ENCODE results near the gene PDE9A.
A peak's percentile ranks its signal among the peaks of the same experiment; 100 is the strongest.

Gene PDE9A

GRCh38 chr21:42735061-42735460 lies 81.6 kb downstream of the PDE9A start:
- Mint-ChIP-seq H3K27me3 (ENCODE audit: low read depth, poor library complexity) (no peaks in the 10 kb centered on the region), H3K4me3 (no peak overlapping the region), H3K4me1 (peaks cover 19% of the 10 kb centered on the region), H3K27ac (no peak overlapping the region), H3K9me3 (peaks cover 5% of the 10 kb centered on the region), H3K36me3 (ENCODE audit: low read depth) (peaks cover 74% of the 10 kb centered on the region)
- DNase-seq, result no peak
- no peak for TF ChIP-seq CTCF (IDR thresholded peaks at IDR 0.05)

GRCh38 chr21:42735944-42736343 lies 82.5 kb downstream of the PDE9A start:
- no peak for TF ChIP-seq CTCF (IDR thresholded peaks at IDR 0.05)
- H3K9me3 Mint-ChIP-seq, result peaks cover 4% of the 10 kb centered on the region
- H3K36me3 Mint-ChIP-seq (ENCODE audit: low read depth), result peaks cover 68% of the 10 kb centered on the region
- H3K27me3 Mint-ChIP-seq (ENCODE audit: low read depth, poor library complexity), result no peaks in the 10 kb centered on the region
- DNase-seq, result no peak
- no peak overlapping the region for H3K27ac Mint-ChIP-seq
- H3K4me1 Mint-ChIP-seq, result peaks cover 23% of the 10 kb centered on the region
- no peak overlapping the region for H3K4me3 Mint-ChIP-seq

- DNase-seq, result no peak
- TF ChIP-seq CTCF (IDR thresholded peaks at IDR 0.05), result no peak
- Mint-ChIP-seq H3K27me3 (ENCODE audit: low read depth, poor library complexity) (no peaks in the 10 kb centered on the region), H3K27ac (no peak overlapping the region), H3K4me3 (no peak overlapping the region), H3K9me3 (peaks cover 4% of the 10 kb centered on the region), H3K4me1 (peaks cover 30% of the 10 kb centered on the region), H3K36me3 (ENCODE audit: low read depth) (peaks cover 60% of the 10 kb centered on the region)
Measured at GRCh38 chr21:42736646-42737350, 83.4 kb downstream of the PDE9A start.

- H3K4me3 Mint-ChIP-seq, result no peak overlapping the region
- H3K9me3 Mint-ChIP-seq, result peaks cover 4% of the 10 kb centered on the region
- TF ChIP-seq CTCF (IDR thresholded peaks at IDR 0.05), result no peak
- H3K27me3 Mint-ChIP-seq (ENCODE audit: low read depth, poor library complexity), result no peaks in the 10 kb centered on the region
- H3K4me1 Mint-ChIP-seq, result peaks cover 40% of the 10 kb centered on the region
- H3K36me3 Mint-ChIP-seq (ENCODE audit: low read depth), result peaks cover 48% of the 10 kb centered on the region
- peak overlapping the region; percentile 98 for H3K27ac Mint-ChIP-seq
- DNase-seq, result no peak
Measured at GRCh38 chr21:42737951-42738590, 84.7 kb downstream of the PDE9A start.

- H3K4me1 Mint-ChIP-seq, result peaks cover 41% of the 10 kb centered on the region
Measured at GRCh38 chr21:42739061-42739931, 85.9 kb downstream of the PDE9A start.

More at GRCh38 chr21:42739061-42739931, 85.9 kb downstream of the PDE9A start:
- no peaks in the 10 kb centered on the region for H3K27me3 Mint-ChIP-seq (ENCODE audit: low read depth, poor library complexity)
- DNase-seq, result no peak
- H3K36me3 Mint-ChIP-seq (ENCODE audit: low read depth), result peaks cover 41% of the 10 kb centered on the region
- no peak for TF ChIP-seq CTCF (IDR thresholded peaks at IDR 0.05)
- no peaks in the 10 kb centered on the region for H3K9me3 Mint-ChIP-seq
- no peak overlapping the region for H3K4me3 Mint-ChIP-seq
- peak overlapping the region; percentile 84 for H3K27ac Mint-ChIP-seq

Data from nephron progenitor cell (in vitro differentiated cells).